NCI-H1436 treated with DMSO at 0.1 percent for 48 hours (cell line): ENCODE results near the gene SLC43A3.

Experiments used
- DNase-seq: peaks from one replicate; lab custom pipeline; 2025; lab: John Stamatoyannopoulos, UW

SLC43A3 gene

GRCh38 chr11:57427727-57428082 is 784 bp upstream of the SLC43A3 start:
- no peak for DNase-seq

GRCh38 chr11:57426439-57426928 is 437 bp downstream of the SLC43A3 start:
- DNase-seq, result no peak

GRCh38 chr11:57425565-57426438 is 1.1 kb downstream of the SLC43A3 start:
- no peak for DNase-seq

GRCh38 chr11:57424792-57425564 is 1.9 kb downstream of the SLC43A3 start:
- no peak for DNase-seq

- DNase-seq, result no peak
Observed at GRCh38 chr11:57424137-57424791, 2.7 kb downstream of the SLC43A3 start.

- no peak for DNase-seq
Observed at GRCh38 chr11:57422669-57423068, 4.3 kb downstream of the SLC43A3 start.

- no peak for DNase-seq
Observed at GRCh38 chr11:57421805-57422204, 5.1 kb downstream of the SLC43A3 start.

- DNase-seq, result no peak
Observed at GRCh38 chr11:57421066-57421465, 5.9 kb downstream of the SLC43A3 start.

GRCh38 chr11:57419146-57419545 is 7.8 kb downstream of the SLC43A3 start:
- no peak for DNase-seq

- no peak for DNase-seq
Observed at GRCh38 chr11:57418131-57418530, 8.8 kb downstream of the SLC43A3 start.

GRCh38 chr11:57417056-57417455 is 9.9 kb downstream of the SLC43A3 start:
- DNase-seq, result no peak

- no peak for DNase-seq
Observed at GRCh38 chr11:57416436-57416835, 10.5 kb downstream of the SLC43A3 start.

- no peak for DNase-seq
Observed at GRCh38 chr11:57414612-57415212, 12.2 kb downstream of the SLC43A3 start.

GRCh38 chr11:57413681-57414080 is 13.2 kb downstream of the SLC43A3 start:
- no peak for DNase-seq

- DNase-seq, result no peak
Observed at GRCh38 chr11:57410287-57410686, 16.6 kb downstream of the SLC43A3 start.

GRCh38 chr11:57409321-57410100 is 17.4 kb downstream of the SLC43A3 start:
- DNase-seq, result no peak

GRCh38 chr11:57408771-57409170 is 18.1 kb downstream of the SLC43A3 start:
- no peak for DNase-seq

GRCh38 chr11:57407941-57408475 is 18.9 kb downstream of the SLC43A3 start:
- DNase-seq, result no peak

GRCh38 chr11:57407010-57407920 is 19.7 kb downstream of the SLC43A3 start:
- no peak for DNase-seq

GRCh38 chr11:57406337-57406904 is 20.5 kb downstream of the SLC43A3 start:
- DNase-seq, result no peak
